ENCODE results near the gene DNAJB11. TPM values are rescaled to one million over a fixed set of nuclear protein-coding genes. Genes with fewer than 3 reads are reported as not detected.

The DNAJB11 gene
- total and polyA plus RNA-seq, 2 donors (not counting 1 experiment from before 2014, with no cell fraction given), result 17.9 to 27.7 TPM

GRCh38 chr3:186580785-186581184 is 10.3 kb downstream of the DNAJB11 start:
- no peak for TF ChIP-seq EZH2 (IDR thresholded peaks at IDR 0.05; ENCODE audit: borderline replicate concordance, insufficient read depth, low read depth, low read length, poor library complexity, severe bottlenecking)
- TF ChIP-seq, protein P1, sequence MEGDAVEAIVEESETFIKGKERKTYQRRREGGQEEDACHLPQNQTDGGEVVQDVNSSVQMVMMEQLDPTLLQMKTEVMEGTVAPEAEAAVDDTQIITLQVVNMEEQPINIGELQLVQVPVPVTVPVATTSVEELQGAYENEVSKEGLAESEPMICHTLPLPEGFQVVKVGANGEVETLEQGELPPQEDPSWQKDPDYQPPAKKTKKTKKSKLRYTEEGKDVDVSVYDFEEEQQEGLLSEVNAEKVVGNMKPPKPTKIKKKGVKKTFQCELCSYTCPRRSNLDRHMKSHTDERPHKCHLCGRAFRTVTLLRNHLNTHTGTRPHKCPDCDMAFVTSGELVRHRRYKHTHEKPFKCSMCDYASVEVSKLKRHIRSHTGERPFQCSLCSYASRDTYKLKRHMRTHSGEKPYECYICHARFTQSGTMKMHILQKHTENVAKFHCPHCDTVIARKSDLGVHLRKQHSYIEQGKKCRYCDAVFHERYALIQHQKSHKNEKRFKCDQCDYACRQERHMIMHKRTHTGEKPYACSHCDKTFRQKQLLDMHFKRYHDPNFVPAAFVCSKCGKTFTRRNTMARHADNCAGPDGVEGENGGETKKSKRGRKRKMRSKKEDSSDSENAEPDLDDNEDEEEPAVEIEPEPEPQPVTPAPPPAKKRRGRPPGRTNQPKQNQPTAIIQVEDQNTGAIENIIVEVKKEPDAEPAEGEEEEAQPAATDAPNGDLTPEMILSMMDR (IDR thresholded peaks at IDR 0.05), result no peak
- H3K9me3 ChIP-seq (ENCODE audit: control extremely low read depth in 1 of 3, control insufficient read depth in 2 of 3, insufficient read depth in 1 of 3, low read length in 2 of 3), result no peaks in the 10 kb centered on the region
- H3K4me2 ChIP-seq (replicated peaks; ENCODE audit: low read depth, low read length, poor library complexity, severe bottlenecking), result no peak overlapping the region
- intact Hi-C loops (cut with micrococcal nuclease), result no loop called here
- no peaks in the 10 kb centered on the region for H3K4me1 ChIP-seq (ENCODE audit: control insufficient read depth in 2 of 2, insufficient read depth in 2 of 2, low read length in 2 of 2)
- ATAC-seq (ENCODE audit: low read depth), result no peak
- Mint-ChIP-seq H3K4me3 (no peak overlapping the region), H3K27me3 (no peaks in the 10 kb centered on the region), H3K27ac (no peak overlapping the region), H3K9me3 (ENCODE audit: insufficient read depth) (no peaks in the 10 kb centered on the region), H3K4me1 (no peaks in the 10 kb centered on the region)
- no peaks in the 10 kb centered on the region for H3K27me3 ChIP-seq (replicated peaks in 1 of 4; ENCODE audit: control extremely low read depth in 1 of 4, control insufficient read depth in 3 of 4, insufficient read depth in 4 of 4, low read length in 3 of 4)
- H2AFZ ChIP-seq (ENCODE audit: insufficient read depth, low read depth, low read length, poor library complexity, severe bottlenecking), result no peak overlapping the region
- peaks cover 59 to 92% of the 10 kb centered on the region in 2 experiments for H3K36me3 ChIP-seq (replicated peaks in 1 of 2; ENCODE audit: control extremely low read depth in 1 of 2, control insufficient read depth in 1 of 2, extremely low read depth in 1 of 2, insufficient read depth in 2 of 2, low read length in 1 of 2)
- no CpG with 5 or more reads among the region's 3 CpGs for WGBS (ENCODE audit: insufficient coverage)
- DNase-seq, result no peak
- no peak overlapping the region for H3K27ac ChIP-seq (ENCODE audit: low read length in 2 of 2)
- H3K79me2 ChIP-seq (ENCODE audit: control insufficient read depth, insufficient read depth, low read length), result peaks cover 7% of the 10 kb centered on the region
- no peak overlapping the region for H3K4me3 ChIP-seq (ENCODE audit: control extremely low read depth in 1 of 5, extremely low read depth in 1 of 5, insufficient read depth in 1 of 5, low read depth in 2 of 5, low read length in 4 of 5)
- no peak overlapping the region for H3K9ac ChIP-seq (ENCODE audit: low read length)
- POLR2A ChIA-PET, result no interaction called here
- no peaks in the 10 kb centered on the region for H4K20me1 ChIP-seq (ENCODE audit: control insufficient read depth, insufficient read depth, low read length, poor library complexity, severe bottlenecking)
- CTCF ChIA-PET, result interaction anchor here (1.4 kb wide), 1 partner anchor 10 kb away, joined by 3 read pairs; the partner anchor contains the start of gene DNAJB11

DNA sequence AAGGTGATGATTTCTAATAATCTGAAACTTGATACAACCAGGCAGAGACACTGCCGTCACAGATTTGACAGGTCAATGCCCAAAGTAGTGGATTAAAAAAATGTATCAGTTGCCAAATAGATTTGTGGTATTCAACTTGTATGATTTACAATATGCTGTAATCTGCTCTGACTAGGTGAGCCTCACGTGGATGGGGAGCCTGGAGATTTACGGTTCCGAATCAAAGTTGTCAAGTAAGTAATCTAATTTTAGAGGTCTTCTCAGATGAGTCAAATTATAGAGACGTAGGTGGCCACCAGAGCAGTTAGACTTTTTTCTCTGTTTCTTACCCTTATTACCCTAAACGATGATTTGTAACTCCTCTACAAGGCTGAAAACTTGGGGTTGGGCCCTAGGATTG is 12.0 kb downstream of the DNAJB11 start:
- ChIA-PET POLR2A (no interaction called here), CTCF (no interaction called here)
- H3K27me3 Mint-ChIP-seq, result no peaks in the 10 kb centered on the region
- H3K9me3 Mint-ChIP-seq (ENCODE audit: insufficient read depth), result no peaks in the 10 kb centered on the region
- H3K4me3 ChIP-seq (ENCODE audit: control extremely low read depth in 1 of 5, extremely low read depth in 1 of 5, insufficient read depth in 1 of 5, low read depth in 2 of 5, low read length in 4 of 5), result no peak overlapping the region
- H3K9me3 ChIP-seq (ENCODE audit: control extremely low read depth in 1 of 3, control insufficient read depth in 2 of 3, insufficient read depth in 1 of 3, low read length in 2 of 3), result no peaks in the 10 kb centered on the region
- peaks cover 7% of the 10 kb centered on the region for H3K79me2 ChIP-seq (ENCODE audit: control insufficient read depth, insufficient read depth, low read length)
- no peak overlapping the region for H3K9ac ChIP-seq (ENCODE audit: low read length)
- intact Hi-C loops (cut with micrococcal nuclease), result no loop called here
- H3K27ac Mint-ChIP-seq, result no peak overlapping the region
- H3K4me1 Mint-ChIP-seq, result no peaks in the 10 kb centered on the region
- no peak overlapping the region for H3K4me2 ChIP-seq (replicated peaks; ENCODE audit: low read depth, low read length, poor library complexity, severe bottlenecking)
- ATAC-seq (ENCODE audit: low read depth) (no peak), DNase-seq (no peak)
- H3K36me3 ChIP-seq (replicated peaks in 1 of 2; ENCODE audit: control extremely low read depth in 1 of 2, control insufficient read depth in 1 of 2, extremely low read depth in 1 of 2, insufficient read depth in 2 of 2, low read length in 1 of 2), result peaks cover 54 to 82% of the 10 kb centered on the region in 2 experiments
- WGBS (ENCODE audit: insufficient coverage), result 100% methylated on average over 2 of the region's 6 CpGs
- no peak for TF ChIP-seq EZH2 (IDR thresholded peaks at IDR 0.05; ENCODE audit: borderline replicate concordance, insufficient read depth, low read depth, low read length, poor library complexity, severe bottlenecking)
- TF ChIP-seq, protein P1 (IDR thresholded peaks at IDR 0.05), result no peak
- H3K4me1 ChIP-seq (ENCODE audit: control insufficient read depth in 2 of 2, insufficient read depth in 2 of 2, low read length in 2 of 2), result no peaks in the 10 kb centered on the region
- H3K27me3 ChIP-seq (replicated peaks in 1 of 4; ENCODE audit: control extremely low read depth in 1 of 4, control insufficient read depth in 3 of 4, insufficient read depth in 4 of 4, low read length in 3 of 4), result no peaks in the 10 kb centered on the region
- no peak overlapping the region for H3K4me3 Mint-ChIP-seq
- H3K27ac ChIP-seq (ENCODE audit: low read length in 2 of 2), result no peak overlapping the region
- no peaks in the 10 kb centered on the region for H4K20me1 ChIP-seq (ENCODE audit: control insufficient read depth, insufficient read depth, low read length, poor library complexity, severe bottlenecking)
- no peak overlapping the region for H2AFZ ChIP-seq (ENCODE audit: insufficient read depth, low read depth, low read length, poor library complexity, severe bottlenecking)

All from B cell (primary cell).